ENCODE measurements around the gene TM9SF4.

TM9SF4 gene

GRCh38 chr20:32204205-32205109, 94.9 kb downstream of the TM9SF4 start:
- H3K18ac ChIP-seq (ENCODE audit: low read length) = no peak overlapping the region
- DNase-seq = no peak
- peak overlapping the region; percentile 16 for H3K4me2 ChIP-seq (ENCODE audit: low read length)
- H3K9me3 ChIP-seq (ENCODE audit: insufficient read depth, low read depth, low read length) = no peaks in the 10 kb centered on the region
- H3K27me3 ChIP-seq (ENCODE audit: insufficient read depth, low read length) = no peaks in the 10 kb centered on the region
- no peak overlapping the region for H3K14ac ChIP-seq (ENCODE audit: low read length)
- no peak overlapping the region for H4K91ac ChIP-seq (ENCODE audit: low read depth, low read length)
- H4K12ac ChIP-seq (ENCODE audit: low read depth, low read length) = no peak overlapping the region
- peaks cover 20 to 31% of the 10 kb centered on the region in 2 experiments for H3K36me3 ChIP-seq (ENCODE audit: control insufficient read depth in 1 of 2, insufficient read depth in 2 of 2, low read length in 2 of 2)
- no peak overlapping the region for H4K8ac ChIP-seq (ENCODE audit: low read depth, low read length)
- H2BK120ac ChIP-seq (ENCODE audit: insufficient read depth, low read length, poor library complexity) = no peak overlapping the region
- no peak overlapping the region for H3K4me3 ChIP-seq (ENCODE audit: low read depth, low read length)
- no peak overlapping the region for H2BK12ac ChIP-seq (ENCODE audit: low read length)
- peak overlapping the region; percentile 80 for H3K4ac ChIP-seq (ENCODE audit: low read depth, low read length)
- H3K79me2 ChIP-seq (ENCODE audit: control insufficient read depth, insufficient read depth, low read length, poor library complexity) = peaks cover 22% of the 10 kb centered on the region
- H3K4me1 ChIP-seq (ENCODE audit: control insufficient read depth in 1 of 2, insufficient read depth in 2 of 2, low read length in 2 of 2) = peaks cover 22 to 24% of the 10 kb centered on the region in 2 experiments
- H3K79me1 ChIP-seq (ENCODE audit: low read length) = peaks cover 13% of the 10 kb centered on the region
- no peak overlapping the region for H3K9ac ChIP-seq (ENCODE audit: low read length)
- no CpG with 5 or more reads among the region's 4 CpGs for WGBS (ENCODE audit: extremely low coverage, insufficient coverage, insufficient read length)
- H3K27ac ChIP-seq (ENCODE audit: low read depth, low read length) = peak overlapping the region; percentile 44
- H2BK5ac ChIP-seq (ENCODE audit: low read depth, low read length, poor library complexity) = no peak overlapping the region
- no peak overlapping the region for H2AFZ ChIP-seq (ENCODE audit: insufficient read depth, low read length, poor library complexity)
- H3K23ac ChIP-seq (ENCODE audit: low read length) = no peak overlapping the region
- no peak overlapping the region for H2AK5ac ChIP-seq (ENCODE audit: low read length)

- Histone ChIP-seq H3K18ac (ENCODE audit: low read length) (no peak overlapping the region), H3K4me3 (ENCODE audit: low read depth, low read length) (no peak overlapping the region), H4K8ac (ENCODE audit: low read depth, low read length) (no peak overlapping the region), H3K9me3 (ENCODE audit: insufficient read depth, low read depth, low read length) (no peaks in the 10 kb centered on the region), H2BK120ac (ENCODE audit: insufficient read depth, low read length, poor library complexity) (no peak overlapping the region), H2BK5ac (ENCODE audit: low read depth, low read length, poor library complexity) (no peak overlapping the region), H3K36me3 (ENCODE audit: control insufficient read depth in 1 of 2, insufficient read depth in 2 of 2, low read length in 2 of 2) (peaks cover 23 to 32% of the 10 kb centered on the region in 2 experiments), H3K27ac (ENCODE audit: low read depth, low read length) (no peak overlapping the region), H3K27me3 (ENCODE audit: insufficient read depth, low read length) (no peaks in the 10 kb centered on the region), H3K4me2 (ENCODE audit: low read length) (no peak overlapping the region), H2AK5ac (ENCODE audit: low read length) (no peak overlapping the region), H3K79me1 (ENCODE audit: low read length) (peaks cover 13% of the 10 kb centered on the region), H2BK12ac (ENCODE audit: low read length) (no peak overlapping the region), H3K79me2 (ENCODE audit: control insufficient read depth, insufficient read depth, low read length, poor library complexity) (peaks cover 22% of the 10 kb centered on the region), H4K12ac (ENCODE audit: low read depth, low read length) (no peak overlapping the region), H4K91ac (ENCODE audit: low read depth, low read length) (no peak overlapping the region), H3K14ac (ENCODE audit: low read length) (no peak overlapping the region), H3K4ac (ENCODE audit: low read depth, low read length) (peak overlapping the region; percentile 38), H3K23ac (ENCODE audit: low read length) (no peak overlapping the region), H3K4me1 (ENCODE audit: control insufficient read depth in 1 of 2, insufficient read depth in 2 of 2, low read length in 2 of 2) (peaks cover 22 to 24% of the 10 kb centered on the region in 2 experiments), H3K9ac (ENCODE audit: low read length) (no peak overlapping the region), H2AFZ (ENCODE audit: insufficient read depth, low read length, poor library complexity) (no peak overlapping the region)
- peak in 1 of 2 donors; percentile 30 for DNase-seq
- WGBS (ENCODE audit: extremely low coverage, insufficient coverage, insufficient read length) = no CpG with 5 or more reads among the region's 5 CpGs
Observed at GRCh38 chr20:32205110-32205842, 95.8 kb downstream of the TM9SF4 start.

DNA sequence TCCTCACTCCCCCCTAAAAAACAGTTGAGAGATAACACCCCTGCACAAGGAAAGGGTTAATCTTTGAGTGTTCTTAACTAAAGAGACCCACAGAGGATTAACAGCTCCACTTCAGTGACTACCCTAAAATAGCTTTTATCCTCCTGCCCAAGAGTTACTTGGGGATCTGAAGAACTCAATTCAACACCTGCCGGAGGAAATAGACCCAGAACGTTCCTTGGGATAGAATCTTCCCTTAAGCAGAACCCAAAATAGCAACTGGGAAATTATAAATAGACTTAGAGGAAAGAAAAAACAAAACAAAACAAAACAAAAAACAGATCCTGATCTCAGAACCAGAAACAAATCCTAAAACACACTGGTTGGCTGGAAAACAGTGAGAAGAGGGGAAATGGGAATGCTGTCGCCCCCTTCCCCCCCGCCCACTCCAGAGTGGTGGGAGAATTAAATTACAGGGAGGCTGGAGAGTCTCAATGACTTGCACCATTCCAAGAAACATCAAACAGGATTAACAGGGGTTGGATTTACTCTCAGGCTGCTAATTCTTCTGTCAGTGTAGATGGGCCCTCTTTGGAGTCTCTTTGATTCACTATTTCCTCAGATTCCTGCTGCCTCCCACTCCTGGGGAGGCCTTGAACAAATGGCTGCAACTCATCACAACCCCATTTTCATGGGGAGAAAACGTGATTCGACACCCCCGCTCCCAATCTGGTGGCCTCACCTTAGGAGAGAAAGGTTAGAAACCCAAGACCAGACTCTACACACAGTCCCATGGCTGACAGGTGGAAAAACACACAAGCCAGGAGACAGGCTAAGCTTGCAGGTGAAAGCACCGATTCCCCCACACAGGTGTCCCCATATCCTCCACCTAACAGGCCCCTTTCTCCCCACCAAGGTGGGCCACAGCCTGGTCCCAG, 96.6 kb downstream of the TM9SF4 start:
- peak overlapping the region; percentile 99 for H3K4ac ChIP-seq (ENCODE audit: low read depth, low read length)
- no peak overlapping the region for H4K12ac ChIP-seq (ENCODE audit: low read depth, low read length)
- WGBS (ENCODE audit: extremely low coverage, insufficient coverage, insufficient read length) = no CpG with 5 or more reads among the region's 8 CpGs
- H3K4me1 ChIP-seq (ENCODE audit: control insufficient read depth in 1 of 2, insufficient read depth in 2 of 2, low read length in 2 of 2) = peaks cover 22 to 24% of the 10 kb centered on the region in 2 experiments
- no peak overlapping the region for H4K8ac ChIP-seq (ENCODE audit: low read depth, low read length)
- H2BK12ac ChIP-seq (ENCODE audit: low read length) = no peak overlapping the region
- H2BK120ac ChIP-seq (ENCODE audit: insufficient read depth, low read length, poor library complexity) = no peak overlapping the region
- H2AK5ac ChIP-seq (ENCODE audit: low read length) = peak overlapping the region; percentile 41
- H3K9ac ChIP-seq (ENCODE audit: low read length) = no peak overlapping the region
- H3K4me3 ChIP-seq (ENCODE audit: low read depth, low read length) = no peak overlapping the region
- no peak for DNase-seq
- no peak overlapping the region for H3K27ac ChIP-seq (ENCODE audit: low read depth, low read length)
- H3K27me3 ChIP-seq (ENCODE audit: insufficient read depth, low read length) = no peaks in the 10 kb centered on the region
- H3K79me2 ChIP-seq (ENCODE audit: control insufficient read depth, insufficient read depth, low read length, poor library complexity) = peaks cover 22% of the 10 kb centered on the region
- H2AFZ ChIP-seq (ENCODE audit: insufficient read depth, low read length, poor library complexity) = peak overlapping the region; percentile 48
- no peak overlapping the region for H3K14ac ChIP-seq (ENCODE audit: low read length)
- H3K23ac ChIP-seq (ENCODE audit: low read length) = no peak overlapping the region
- no peaks in the 10 kb centered on the region for H3K9me3 ChIP-seq (ENCODE audit: insufficient read depth, low read depth, low read length)
- peak overlapping the region; percentile 85 for H3K4me2 ChIP-seq (ENCODE audit: low read length)
- peaks cover 13% of the 10 kb centered on the region for H3K79me1 ChIP-seq (ENCODE audit: low read length)
- no peak overlapping the region for H2BK5ac ChIP-seq (ENCODE audit: low read depth, low read length, poor library complexity)
- H4K91ac ChIP-seq (ENCODE audit: low read depth, low read length) = no peak overlapping the region
- H3K18ac ChIP-seq (ENCODE audit: low read length) = peak overlapping the region; percentile 40
- peaks cover 23 to 30% of the 10 kb centered on the region in 2 experiments for H3K36me3 ChIP-seq (ENCODE audit: control insufficient read depth in 1 of 2, insufficient read depth in 2 of 2, low read length in 2 of 2)
